H9 (cell line): ENCODE results near the gene PLD3. TPM values are rescaled to one million over a fixed set of nuclear protein-coding genes. Genes with fewer than 3 reads are reported as not detected.

ENCODE experiments used
- DNase-seq: peaks from one replicate; pipeline ENCODE4 v3.0.0-alpha.2; 2017
- H2AFZ ChIP-seq: one replicate; pipeline ENCODE4 v1.6.1; 2013; ENCODE audit warnings: mild to moderate bottlenecking, low read length, control low read depth, moderate library complexity
- H2AK5ac ChIP-seq: 2 replicates; pipeline ENCODE4 v1.6.1; 2013; ENCODE audit warnings: low read length, control low read depth, mixed read lengths; ENCODE audit not compliant: insufficient read length
- H2BK120ac ChIP-seq: one replicate; pipeline ENCODE4 v1.6.1; 2013; ENCODE audit warnings: low read depth, mild to moderate bottlenecking, low read length, control low read depth, inconsistent platforms; ENCODE audit not compliant: poor library complexity, severe bottlenecking
- H2BK12ac ChIP-seq: 2 replicates; pipeline ENCODE4 v1.6.1; 2013; ENCODE audit warnings: low read length, control low read depth, mixed read lengths, low read depth; ENCODE audit not compliant: insufficient read length
- H2BK15ac ChIP-seq: 2 replicates; pipeline ENCODE4 v1.6.1; 2013; ENCODE audit warnings: low read depth, low read length, control low read depth
- H2BK20ac ChIP-seq: one replicate; pipeline ENCODE4 v1.6.1; 2013; ENCODE audit warnings: low read depth, mild to moderate bottlenecking, low read length, control low read depth, inconsistent platforms; ENCODE audit not compliant: poor library complexity, severe bottlenecking
- H2BK5ac ChIP-seq: 2 replicates; pipeline ENCODE4 v1.6.1; 2013; ENCODE audit warnings: low read length, control low read depth, mixed read lengths; ENCODE audit not compliant: insufficient read length
- H3K14ac ChIP-seq: 2 replicates; pipeline ENCODE4 v1.6.1; 2013; ENCODE audit warnings: low read length, control low read depth; ENCODE audit not compliant: insufficient read depth
- H3K18ac ChIP-seq: 2 replicates; pipeline ENCODE4 v1.6.1; 2013; ENCODE audit warnings: low read depth, mild to moderate bottlenecking, mixed read lengths, low read length, control low read depth; ENCODE audit not compliant: insufficient read length
- H3K23ac ChIP-seq: 2 replicates; pipeline ENCODE4 v1.6.1; 2013; ENCODE audit warnings: low read length, control low read depth, mixed read lengths, low read depth; ENCODE audit not compliant: insufficient read length
- H3K23me2 ChIP-seq: 2 replicates; pipeline ENCODE4 v1.6.1; 2013; ENCODE audit warnings: low read depth, mild to moderate bottlenecking, mixed read lengths, low read length, control low read depth; ENCODE audit not compliant: insufficient read length, poor library complexity, severe bottlenecking
- H3K27ac ChIP-seq: 2 replicates; pipeline ENCODE4 v1.5.1; 2013; ENCODE audit warnings: low read length, control low read depth, mixed read lengths, low read depth; ENCODE audit not compliant: insufficient read length
- H3K27me3 ChIP-seq: 2 replicates; pipeline ENCODE4 v1.6.1; 2013; ENCODE audit warnings: low read length, control low read depth, inconsistent platforms; ENCODE audit not compliant: insufficient read depth
- H3K4ac ChIP-seq: 2 replicates; pipeline ENCODE4 v1.6.1; 2013; ENCODE audit warnings: low read depth, mild to moderate bottlenecking, control low read depth, inconsistent platforms, low read length, moderate library complexity
- H3K4me1 ChIP-seq: 2 replicates; pipeline ENCODE4 v1.6.1; 2013; ENCODE audit warnings: low read length, control low read depth, inconsistent platforms; ENCODE audit not compliant: insufficient read depth
- H3K4me2 ChIP-seq: 2 replicates; pipeline ENCODE4 v1.6.1; 2013; ENCODE audit warnings: low read length, control low read depth, mixed read lengths; ENCODE audit not compliant: insufficient read length, insufficient read depth
- H3K56ac ChIP-seq: 2 replicates; pipeline ENCODE4 v1.6.1; 2013; ENCODE audit warnings: low read depth, mild to moderate bottlenecking, mixed read lengths, low read length, control low read depth; ENCODE audit not compliant: insufficient read length
- H3K79me1 ChIP-seq: 2 replicates; pipeline ENCODE4 v1.6.1; 2013; ENCODE audit warnings: low read depth, mild to moderate bottlenecking, moderate library complexity, low read length, control low read depth, inconsistent platforms; ENCODE audit not compliant: insufficient read depth, poor library complexity, severe bottlenecking
- H3K79me2 ChIP-seq: 2 replicates; pipeline ENCODE4 v1.6.1; 2013; ENCODE audit warnings: low read length, control low read depth, inconsistent platforms; ENCODE audit not compliant: insufficient read depth
- H3K9ac ChIP-seq: 2 replicates; pipeline ENCODE4 v1.6.1; 2013; ENCODE audit warnings: low read length, control low read depth, mixed read lengths; ENCODE audit not compliant: insufficient read length; ENCODE audit errors: extremely low read depth
- H3K9me3 ChIP-seq: one replicate; pipeline ENCODE4 v1.6.1; 2013; ENCODE audit warnings: low read depth, low read length, inconsistent platforms; ENCODE audit not compliant: control insufficient read depth
- H3T11ph ChIP-seq: one replicate; pipeline ENCODE4 v1.6.1; 2013; ENCODE audit warnings: mild to moderate bottlenecking, low read length, control low read depth, inconsistent platforms
- H4K20me1 ChIP-seq: one replicate; pipeline ENCODE4 v1.6.1; 2013; ENCODE audit not compliant: control insufficient read depth, insufficient read length, insufficient read depth
- H4K5ac ChIP-seq: 2 replicates; pipeline ENCODE4 v1.6.1; 2013; ENCODE audit warnings: low read depth, mild to moderate bottlenecking, mixed read lengths, low read length, control low read depth; ENCODE audit not compliant: insufficient read length
- H4K8ac ChIP-seq: replicated peaks from 2 replicates; pipeline ENCODE4 v1.6.1; 2013; ENCODE audit warnings: low read length, control low read depth, mixed read lengths, low read depth; ENCODE audit not compliant: insufficient read length
- H4K91ac ChIP-seq: 2 replicates; pipeline ENCODE4 v1.6.1; 2013; ENCODE audit warnings: low read depth, mild to moderate bottlenecking, moderate library complexity, mixed read lengths, low read length, control low read depth; ENCODE audit not compliant: insufficient read length
- H3K27ac Mint-ChIP-seq, 3 experiments: 2 replicates in 2 of 3; 3 replicates in 1 of 3; pipeline ENCODE4 v1.8.0; 2020 to 2021; ENCODE audit warnings: mixed read lengths in 3 of 3, mild to moderate bottlenecking in 1 of 3, moderate library complexity in 1 of 3
- H3K27me3 Mint-ChIP-seq: 2 replicates; pipeline ENCODE4 v1.8.0; 2021; ENCODE audit warnings: low read depth, mild to moderate bottlenecking, moderate library complexity, mixed read lengths
- H3K36me3 Mint-ChIP-seq, 3 experiments: 2 replicates in 2 of 3; 3 replicates in 1 of 3; pipeline ENCODE4 v1.8.0; 2020 to 2021; ENCODE audit warnings: low read depth in 3 of 3, mixed read lengths in 3 of 3; ENCODE audit not compliant: insufficient read depth in 1 of 3
- H3K4me1 Mint-ChIP-seq, 2 experiments: 2 replicates each; pipeline ENCODE4 v1.8.0; 2020; ENCODE audit warnings: mixed read lengths in 2 of 2
- H3K4me3 Mint-ChIP-seq, 2 experiments: 2 replicates in 1 of 2; 3 replicates in 1 of 2; pipeline ENCODE4 v1.8.0; 2020 to 2021; ENCODE audit warnings: mild to moderate bottlenecking in 2 of 2, mixed read lengths in 2 of 2, moderate library complexity in 1 of 2
- H3K9me3 Mint-ChIP-seq, 2 experiments: 2 replicates in 1 of 2; 3 replicates in 1 of 2; pipeline ENCODE4 v1.8.0; 2020; ENCODE audit warnings: mild to moderate bottlenecking in 2 of 2, mixed read lengths in 2 of 2, moderate library complexity in 1 of 2
- WGBS: extraction: QIAGEN DNeasy Blood & Tissue Kit; methylation state at CpG from one replicate; pipeline ENCODE4 v1.1.7; 2013; ENCODE audit warnings: missing lambda C conversion rate, low lambda C conversion rate, mixed read lengths; ENCODE audit not compliant: insufficient read length; ENCODE audit errors: extremely low coverage; 5-methylcytosine and 5-hydroxymethylcytosine counted together
- total RNA-seq: library from RNA; stranded (reverse); gene quantifications from 2 replicates; pipeline ENCODE4 v1.2.1, GENCODE V29; 2021
- TF ChIP-seq, protein P1 (sequence below): fragments of 200-600 bp; sonication (generic); conservative IDR thresholded peaks from 3 replicates; pipeline ENCODE4 v1.8.0; 2021; ENCODE audit warnings: antibody characterized with exemption, mild to moderate bottlenecking

The PLD3 gene
- total RNA-seq, 1 experiment from 2014 or later, result 194 TPM

- no CpG with 5 or more reads among the region's 3 CpGs for WGBS
- no peaks in the 10 kb centered on the region for H3K27me3 ChIP-seq
These were observed 9.1 kb downstream of the PLD3 start for GRCh38 chr19:40357640-40358039.

More at GRCh38 chr19:40357640-40358039, 9.1 kb downstream of the PLD3 start:
- Histone ChIP-seq H3K79me1 (no peaks in the 10 kb centered on the region), H3K4me1 (no peaks in the 10 kb centered on the region), H3K23ac (no peak overlapping the region), H3K18ac (no peak overlapping the region), H4K8ac (no peak overlapping the region), H2AK5ac (no peak overlapping the region), H3K79me2 (no peaks in the 10 kb centered on the region), H2AFZ (no peak overlapping the region), H3K14ac (no peak overlapping the region), H2BK12ac (no peak overlapping the region), H4K91ac (no peak overlapping the region), H3K9ac (no peak overlapping the region), H2BK5ac (no peak overlapping the region), H3K56ac (no peak overlapping the region), H2BK120ac (no peak overlapping the region), H4K20me1 (no peaks in the 10 kb centered on the region), H2BK20ac (no peak overlapping the region), H3K23me2 (no peaks in the 10 kb centered on the region), H3K27ac (no peak overlapping the region), H4K5ac (no peak overlapping the region), H2BK15ac (no peak overlapping the region), H3K4ac (no peak overlapping the region), H3T11ph (no peak overlapping the region), H3K4me2 (no peak overlapping the region), H3K9me3 (no peaks in the 10 kb centered on the region)
- peak overlapping the region in 2 of 3 experiments; percentile 45 to 63; a peak in 3 of 7 replicates for H3K27ac Mint-ChIP-seq
- H3K27me3 Mint-ChIP-seq, result no peaks in the 10 kb centered on the region
- DNase-seq, result no peak
- peaks cover 2 to 3% of the 10 kb centered on the region in 2 experiments; a peak in 3 of 4 replicates for H3K4me1 Mint-ChIP-seq
- H3K9me3 Mint-ChIP-seq, result no peaks in the 10 kb centered on the region
- no peak overlapping the region for H3K4me3 Mint-ChIP-seq
- no peaks in the 10 kb centered on the region; a peak in 1 of 7 replicates for H3K36me3 Mint-ChIP-seq
- TF ChIP-seq, protein P1, sequence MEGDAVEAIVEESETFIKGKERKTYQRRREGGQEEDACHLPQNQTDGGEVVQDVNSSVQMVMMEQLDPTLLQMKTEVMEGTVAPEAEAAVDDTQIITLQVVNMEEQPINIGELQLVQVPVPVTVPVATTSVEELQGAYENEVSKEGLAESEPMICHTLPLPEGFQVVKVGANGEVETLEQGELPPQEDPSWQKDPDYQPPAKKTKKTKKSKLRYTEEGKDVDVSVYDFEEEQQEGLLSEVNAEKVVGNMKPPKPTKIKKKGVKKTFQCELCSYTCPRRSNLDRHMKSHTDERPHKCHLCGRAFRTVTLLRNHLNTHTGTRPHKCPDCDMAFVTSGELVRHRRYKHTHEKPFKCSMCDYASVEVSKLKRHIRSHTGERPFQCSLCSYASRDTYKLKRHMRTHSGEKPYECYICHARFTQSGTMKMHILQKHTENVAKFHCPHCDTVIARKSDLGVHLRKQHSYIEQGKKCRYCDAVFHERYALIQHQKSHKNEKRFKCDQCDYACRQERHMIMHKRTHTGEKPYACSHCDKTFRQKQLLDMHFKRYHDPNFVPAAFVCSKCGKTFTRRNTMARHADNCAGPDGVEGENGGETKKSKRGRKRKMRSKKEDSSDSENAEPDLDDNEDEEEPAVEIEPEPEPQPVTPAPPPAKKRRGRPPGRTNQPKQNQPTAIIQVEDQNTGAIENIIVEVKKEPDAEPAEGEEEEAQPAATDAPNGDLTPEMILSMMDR, result no peak
